ENCODE results near the gene AP5Z1. TPM values are rescaled to one million over a fixed set of nuclear protein-coding genes. Genes with fewer than 3 reads are reported as not detected.

Gene AP5Z1
- total RNA-seq, 1 experiment from 2014 or later: 66.8 TPM

DNA sequence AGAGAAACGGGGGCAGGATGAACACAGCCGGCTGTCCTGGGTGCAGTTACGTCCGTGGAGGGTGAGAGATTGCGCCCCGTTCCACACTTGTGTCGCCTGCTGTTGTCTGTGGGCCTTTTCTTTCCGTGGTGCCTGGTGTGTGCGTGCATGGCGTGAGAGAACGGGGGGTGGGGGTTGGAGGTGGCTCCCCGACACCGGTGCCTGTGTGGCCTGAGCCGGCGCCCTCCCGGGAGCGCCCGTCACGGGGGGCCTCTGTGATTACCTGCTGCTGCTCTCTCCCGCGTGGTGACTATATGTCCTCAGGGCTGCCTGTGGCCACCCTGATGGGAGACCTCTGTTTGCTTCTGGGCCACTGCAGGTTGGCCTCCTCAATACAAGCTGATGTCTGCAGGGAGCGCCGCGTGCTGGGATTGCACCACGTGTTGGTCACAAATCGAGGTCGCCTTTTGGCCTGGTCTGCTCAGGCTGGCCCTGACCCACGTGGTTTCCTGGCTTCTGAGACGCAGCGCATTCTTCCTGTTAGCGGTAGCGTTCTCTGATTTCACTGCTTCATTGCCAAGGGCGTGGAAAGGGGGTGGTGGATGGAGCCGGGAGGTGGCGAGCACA lies 10.9 kb upstream of the AP5Z1 start:
- H3K27me3 Mint-ChIP-seq (ENCODE audit: insufficient read depth, unreplicated experiment): no peaks in the 10 kb centered on the region
- intact Hi-C loops (cut with micrococcal nuclease; ENCODE audit: unreplicated experiment): no loop called here
- TF ChIP-seq, protein P1, sequence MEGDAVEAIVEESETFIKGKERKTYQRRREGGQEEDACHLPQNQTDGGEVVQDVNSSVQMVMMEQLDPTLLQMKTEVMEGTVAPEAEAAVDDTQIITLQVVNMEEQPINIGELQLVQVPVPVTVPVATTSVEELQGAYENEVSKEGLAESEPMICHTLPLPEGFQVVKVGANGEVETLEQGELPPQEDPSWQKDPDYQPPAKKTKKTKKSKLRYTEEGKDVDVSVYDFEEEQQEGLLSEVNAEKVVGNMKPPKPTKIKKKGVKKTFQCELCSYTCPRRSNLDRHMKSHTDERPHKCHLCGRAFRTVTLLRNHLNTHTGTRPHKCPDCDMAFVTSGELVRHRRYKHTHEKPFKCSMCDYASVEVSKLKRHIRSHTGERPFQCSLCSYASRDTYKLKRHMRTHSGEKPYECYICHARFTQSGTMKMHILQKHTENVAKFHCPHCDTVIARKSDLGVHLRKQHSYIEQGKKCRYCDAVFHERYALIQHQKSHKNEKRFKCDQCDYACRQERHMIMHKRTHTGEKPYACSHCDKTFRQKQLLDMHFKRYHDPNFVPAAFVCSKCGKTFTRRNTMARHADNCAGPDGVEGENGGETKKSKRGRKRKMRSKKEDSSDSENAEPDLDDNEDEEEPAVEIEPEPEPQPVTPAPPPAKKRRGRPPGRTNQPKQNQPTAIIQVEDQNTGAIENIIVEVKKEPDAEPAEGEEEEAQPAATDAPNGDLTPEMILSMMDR (IDR thresholded peaks at IDR 0.05; ENCODE audit: insufficient read depth in 1 of 2, low read depth in 1 of 2, low read length in 1 of 2, severe bottlenecking in 1 of 2, unreplicated experiment in 1 of 2): no peak
- DNase-seq: no peak
- H3K27me3 ChIP-seq (replicated peaks; ENCODE audit: control insufficient read depth, insufficient read depth, low read length): no peaks in the 10 kb centered on the region
- no peak overlapping the region for H3K4me3 Mint-ChIP-seq (ENCODE audit: unreplicated experiment)
- H3K27ac Mint-ChIP-seq (ENCODE audit: unreplicated experiment): no peak overlapping the region
- H3K36me3 Mint-ChIP-seq (ENCODE audit: insufficient read depth, unreplicated experiment): peaks cover 63% of the 10 kb centered on the region
- H3K9me3 Mint-ChIP-seq (ENCODE audit: unreplicated experiment): no peaks in the 10 kb centered on the region
- ChIA-PET CTCF (no interaction called here), POLR2A (no interaction called here)
- H3K9me3 ChIP-seq: no peaks in the 10 kb centered on the region
- H3K4me1 Mint-ChIP-seq (ENCODE audit: low read depth, unreplicated experiment): no peaks in the 10 kb centered on the region
- no peaks in the 10 kb centered on the region for H3K4me1 ChIP-seq
- H3K4me3 ChIP-seq (ENCODE audit: low read depth, low read length): no peak overlapping the region
- BruUV-seq (replicated peaks): no TSS peak
- no peaks in the 10 kb centered on the region; the same call in none of the 2 replicates for H3K36me3 ChIP-seq (ENCODE audit: control insufficient read depth, insufficient read depth, low read length)

DNA sequence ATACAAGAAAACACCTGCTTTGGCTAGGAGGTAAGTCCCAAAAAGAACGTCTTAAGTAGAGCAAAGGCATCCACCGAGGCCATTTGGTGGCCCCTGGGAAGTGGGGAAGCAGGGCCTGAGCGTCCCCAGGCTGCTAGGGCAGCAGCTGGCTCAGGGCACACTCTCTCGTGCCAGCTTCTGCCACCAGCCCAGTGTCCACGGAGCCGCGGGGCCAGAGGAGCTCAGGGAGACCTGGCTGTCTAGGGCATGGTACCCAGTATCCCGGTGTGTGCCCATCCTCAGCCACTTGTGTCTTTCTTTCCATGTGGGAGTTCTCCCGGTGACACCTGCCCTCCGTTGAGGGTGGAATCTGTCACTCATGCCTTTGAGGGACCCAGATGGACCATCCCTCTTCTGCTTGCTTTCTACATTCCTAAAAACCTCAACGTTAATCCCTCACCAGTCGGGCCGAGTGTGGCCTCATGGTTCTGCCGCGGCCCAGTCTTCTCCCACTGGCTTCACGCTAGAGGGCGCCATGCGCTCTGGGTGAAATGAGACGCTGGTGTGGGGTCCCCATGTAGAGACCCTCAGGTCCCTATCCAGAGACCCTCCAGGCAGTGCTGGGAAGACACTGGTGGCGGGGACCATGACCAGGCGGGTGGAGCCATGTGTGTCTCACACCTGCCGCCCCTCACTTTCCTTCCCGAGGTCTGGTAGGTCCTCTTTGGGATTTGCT lies 9.5 kb upstream of the AP5Z1 start:
- Histone ChIP-seq H3K9me3 (no peaks in the 10 kb centered on the region), H3K36me3 (ENCODE audit: control insufficient read depth, insufficient read depth, low read length) (no peaks in the 10 kb centered on the region; the same call in none of the 2 replicates), H3K4me3 (ENCODE audit: low read depth, low read length) (no peak overlapping the region), H3K4me1 (no peaks in the 10 kb centered on the region), H3K27me3 (replicated peaks; ENCODE audit: control insufficient read depth, insufficient read depth, low read length) (no peaks in the 10 kb centered on the region)
- ChIA-PET POLR2A (no interaction called here), CTCF (no interaction called here)
- Mint-ChIP-seq H3K4me1 (ENCODE audit: low read depth, unreplicated experiment) (no peaks in the 10 kb centered on the region), H3K36me3 (ENCODE audit: insufficient read depth, unreplicated experiment) (peaks cover 57% of the 10 kb centered on the region), H3K27me3 (ENCODE audit: insufficient read depth, unreplicated experiment) (no peaks in the 10 kb centered on the region), H3K9me3 (ENCODE audit: unreplicated experiment) (no peaks in the 10 kb centered on the region), H3K27ac (ENCODE audit: unreplicated experiment) (no peak overlapping the region), H3K4me3 (ENCODE audit: unreplicated experiment) (no peak overlapping the region)
- TF ChIP-seq, protein P1 (IDR thresholded peaks at IDR 0.05; ENCODE audit: insufficient read depth in 1 of 2, low read depth in 1 of 2, low read length in 1 of 2, severe bottlenecking in 1 of 2, unreplicated experiment in 1 of 2): peak in 1 of 2 experiments; percentile 20
- no peak for DNase-seq
- BruUV-seq (replicated peaks): no TSS peak
- intact Hi-C loops (cut with micrococcal nuclease; ENCODE audit: unreplicated experiment): no loop called here

DNA sequence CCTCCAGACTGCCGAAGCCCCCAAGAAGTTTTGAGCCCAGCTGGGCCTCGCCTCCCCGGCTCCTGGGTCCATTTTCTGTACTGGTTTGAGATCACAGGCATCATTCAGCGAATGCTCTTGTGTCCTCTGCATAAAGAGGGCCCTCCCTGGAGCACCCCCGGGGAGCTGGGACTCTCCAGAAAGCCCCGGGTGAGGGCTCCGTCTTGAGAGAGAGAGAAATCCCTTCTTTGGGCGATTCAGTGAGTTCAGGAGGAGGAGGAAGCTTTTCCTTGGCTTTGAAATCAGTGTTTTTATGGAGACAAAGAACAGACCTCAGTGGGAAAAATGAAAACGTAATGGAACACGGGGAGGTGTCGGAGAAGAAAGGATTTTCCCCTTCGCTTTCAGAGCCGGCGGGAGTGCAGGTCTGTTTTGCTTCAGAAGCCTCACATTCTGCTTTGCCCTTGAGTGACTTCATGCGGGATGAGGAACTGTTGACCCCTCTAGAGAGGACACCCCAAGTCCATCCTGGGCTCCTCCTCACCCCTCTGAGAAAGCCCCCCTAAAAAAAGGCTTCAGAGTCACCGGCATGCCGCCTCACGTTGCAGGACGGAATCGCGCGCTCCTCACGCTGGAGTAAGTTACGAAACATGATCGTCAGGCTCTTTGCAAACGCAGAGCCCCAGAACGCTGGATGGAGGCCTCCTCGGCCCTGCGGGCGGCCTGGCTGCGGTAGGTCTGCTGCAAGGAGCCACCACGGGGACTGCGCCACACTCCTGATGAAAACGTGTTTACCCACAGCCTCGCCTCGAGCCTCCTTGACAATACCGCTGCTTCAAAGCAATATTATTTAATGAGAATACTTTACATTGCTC lies 8.5 kb upstream of the AP5Z1 start:
- no peaks in the 10 kb centered on the region for H3K9me3 Mint-ChIP-seq (ENCODE audit: unreplicated experiment)
- CTCF ChIA-PET: no interaction called here
- Histone ChIP-seq H3K36me3 (ENCODE audit: control insufficient read depth, insufficient read depth, low read length) (no peaks in the 10 kb centered on the region; the same call in none of the 2 replicates), H3K4me3 (ENCODE audit: low read depth, low read length) (no peak overlapping the region), H3K27me3 (replicated peaks; ENCODE audit: control insufficient read depth, insufficient read depth, low read length) (no peaks in the 10 kb centered on the region), H3K4me1 (no peaks in the 10 kb centered on the region), H3K9me3 (no peaks in the 10 kb centered on the region)
- intact Hi-C loops (cut with micrococcal nuclease; ENCODE audit: unreplicated experiment): no loop called here
- no TSS peak for BruUV-seq (replicated peaks)
- no peak overlapping the region for H3K4me3 Mint-ChIP-seq (ENCODE audit: unreplicated experiment)
- POLR2A ChIA-PET: no interaction called here
- H3K27me3 Mint-ChIP-seq (ENCODE audit: insufficient read depth, unreplicated experiment): no peaks in the 10 kb centered on the region
- TF ChIP-seq, protein P1 (IDR thresholded peaks at IDR 0.05; ENCODE audit: insufficient read depth in 1 of 2, low read depth in 1 of 2, low read length in 1 of 2, severe bottlenecking in 1 of 2, unreplicated experiment in 1 of 2): no peak
- DNase-seq: no peak
- peak overlapping the region; percentile 67 for H3K27ac Mint-ChIP-seq (ENCODE audit: unreplicated experiment)
- no peaks in the 10 kb centered on the region for H3K4me1 Mint-ChIP-seq (ENCODE audit: low read depth, unreplicated experiment)
- peaks cover 47% of the 10 kb centered on the region for H3K36me3 Mint-ChIP-seq (ENCODE audit: insufficient read depth, unreplicated experiment)

Measured in Caco-2 (cell line).